ENCODE measurements around the gene AATF.

The AATF gene

GRCh38 chr17:36972905-36973304, 24.2 kb downstream of the AATF start:
- Histone ChIP-seq H4K20me1 (ENCODE audit: insufficient read depth, low read length, poor library complexity, severe bottlenecking) (peaks cover 14% of the 10 kb centered on the region), H3K27me3 (ENCODE audit: insufficient read depth, low read length, poor library complexity, severe bottlenecking) (no peaks in the 10 kb centered on the region), H3K9ac (ENCODE audit: low read depth, low read length, poor library complexity, severe bottlenecking) (no peak overlapping the region), H3K4me3 (ENCODE audit: low read length, poor library complexity, severe bottlenecking) (no peak overlapping the region), H3K79me2 (ENCODE audit: insufficient read depth, low read length) (peaks cover 78% of the 10 kb centered on the region), H3K9me3 (ENCODE audit: insufficient read depth, low read depth, low read length) (no peaks in the 10 kb centered on the region), H3K9me2 (replicated peaks; ENCODE audit: low read depth, low read length) (no peaks in the 10 kb centered on the region), H3K36me3 (ENCODE audit: insufficient read depth, low read length) (peaks cover 16% of the 10 kb centered on the region; the same call in 1 of the 2 replicates), H3F3A (ENCODE audit: low read depth) (no peaks in the 10 kb centered on the region), H2AFZ (ENCODE audit: low read length) (no peak overlapping the region), H3K4me1 (ENCODE audit: insufficient read depth, low read length, poor library complexity, severe bottlenecking) (peaks cover 2% of the 10 kb centered on the region), H3K4me2 (ENCODE audit: low read depth, low read length, poor library complexity, severe bottlenecking) (peak overlapping the region; percentile 6)
- no peak for TF ChIP-seq CTCF (conservative IDR thresholded peaks at IDR 0.05; ENCODE audit: low read length)
- no peak for TF ChIP-seq EZH2phosphoT487 (IDR thresholded peaks at IDR 0.05; ENCODE audit: borderline replicate concordance)

GRCh38 chr17:36975922-36976515, 27.3 kb downstream of the AATF start:
- H3K4me3 ChIP-seq (ENCODE audit: low read length, poor library complexity, severe bottlenecking), result no peak overlapping the region
- no peak overlapping the region for H3K4me2 ChIP-seq (ENCODE audit: low read depth, low read length, poor library complexity, severe bottlenecking)
- peaks cover 3% of the 10 kb centered on the region for H3K4me1 ChIP-seq (ENCODE audit: insufficient read depth, low read length, poor library complexity, severe bottlenecking)
- no peaks in the 10 kb centered on the region for H3K9me3 ChIP-seq (ENCODE audit: insufficient read depth, low read depth, low read length)
- no peaks in the 10 kb centered on the region for H3K27me3 ChIP-seq (ENCODE audit: insufficient read depth, low read length, poor library complexity, severe bottlenecking)
- H3K9ac ChIP-seq (ENCODE audit: low read depth, low read length, poor library complexity, severe bottlenecking), result no peak overlapping the region
- peaks cover 3% of the 10 kb centered on the region; the same call in 1 of the 2 replicates for H3K36me3 ChIP-seq (ENCODE audit: insufficient read depth, low read length)
- peaks cover 91% of the 10 kb centered on the region for H3K79me2 ChIP-seq (ENCODE audit: insufficient read depth, low read length)
- peaks cover 23% of the 10 kb centered on the region for H4K20me1 ChIP-seq (ENCODE audit: insufficient read depth, low read length, poor library complexity, severe bottlenecking)
- no peak overlapping the region for H2AFZ ChIP-seq (ENCODE audit: low read length)
- H3K9me2 ChIP-seq (replicated peaks; ENCODE audit: low read depth, low read length), result no peaks in the 10 kb centered on the region
- no peaks in the 10 kb centered on the region for H3F3A ChIP-seq (ENCODE audit: low read depth)
- no peak for TF ChIP-seq CTCF (conservative IDR thresholded peaks at IDR 0.05; ENCODE audit: low read length)
- no peak for TF ChIP-seq EZH2phosphoT487 (IDR thresholded peaks at IDR 0.05; ENCODE audit: borderline replicate concordance)

GRCh38 chr17:36977066-36977465, 28.3 kb downstream of the AATF start:
- peaks cover 3% of the 10 kb centered on the region; the same call in 1 of the 2 replicates for H3K36me3 ChIP-seq (ENCODE audit: insufficient read depth, low read length)
- H4K20me1 ChIP-seq (ENCODE audit: insufficient read depth, low read length, poor library complexity, severe bottlenecking), result peaks cover 23% of the 10 kb centered on the region
- no peak overlapping the region for H3K9ac ChIP-seq (ENCODE audit: low read depth, low read length, poor library complexity, severe bottlenecking)
- H2AFZ ChIP-seq (ENCODE audit: low read length), result no peak overlapping the region
- no peak overlapping the region for H3K4me3 ChIP-seq (ENCODE audit: low read length, poor library complexity, severe bottlenecking)
- peaks cover 86% of the 10 kb centered on the region for H3K79me2 ChIP-seq (ENCODE audit: insufficient read depth, low read length)
- no peaks in the 10 kb centered on the region for H3K9me3 ChIP-seq (ENCODE audit: insufficient read depth, low read depth, low read length)
- no peaks in the 10 kb centered on the region for H3F3A ChIP-seq (ENCODE audit: low read depth)
- no peaks in the 10 kb centered on the region for H3K9me2 ChIP-seq (replicated peaks; ENCODE audit: low read depth, low read length)
- no peak for TF ChIP-seq CTCF (conservative IDR thresholded peaks at IDR 0.05; ENCODE audit: low read length)
- no peak for TF ChIP-seq EZH2phosphoT487 (IDR thresholded peaks at IDR 0.05; ENCODE audit: borderline replicate concordance)
- no peak overlapping the region for H3K4me2 ChIP-seq (ENCODE audit: low read depth, low read length, poor library complexity, severe bottlenecking)
- H3K4me1 ChIP-seq (ENCODE audit: insufficient read depth, low read length, poor library complexity, severe bottlenecking), result peaks cover 3% of the 10 kb centered on the region
- no peaks in the 10 kb centered on the region for H3K27me3 ChIP-seq (ENCODE audit: insufficient read depth, low read length, poor library complexity, severe bottlenecking)

Data from Loucy (cell line).